BJ (cell line): ENCODE measurements around the gene DZIP3. TPM values are rescaled to one million over a fixed set of nuclear protein-coding genes. Genes with fewer than 3 reads are reported as not detected.
"Not testable (repeated sequence)": the region's sequence is repeated elsewhere in the genome, so short reads cannot be mapped to it uniquely, and the experiment has no call there.

Source experiments
- CTCF ChIA-PET: fragments of 350-600 bp; formaldehyde crosslinking; extraction: SDS; loops from one replicate; lab custom pipeline; 2021; ENCODE audit warnings: antibody characterized with exemption, inconsistent platforms; lab: Yijun Ruan, JAX
- POLR2A ChIA-PET: fragments of 300-600 bp; sonication (Branson Sonifier 250); formaldehyde crosslinking; extraction: SDS; loops from one replicate; lab custom pipeline; 2021; ENCODE audit warnings: antibody characterized with exemption; lab: Charles Lee
- DNase-seq: peaks from one replicate; pipeline ENCODE4 v3.0.0-alpha.2; 2011; ENCODE audit warnings: low read depth
- H3K27me3 ChIP-seq: 2 replicates; pipeline ENCODE4 v1.6.0; 2011; ENCODE audit warnings: low read length; ENCODE audit not compliant: control insufficient read depth, insufficient read depth
- H3K36me3 ChIP-seq: 2 replicates; pipeline ENCODE4 v1.5.1; 2011; ENCODE audit warnings: low read length; ENCODE audit not compliant: control insufficient read depth, insufficient read depth
- H3K4me3 ChIP-seq: 2 replicates; pipeline ENCODE4 v1.5.1; 2011; ENCODE audit warnings: low read depth, mild to moderate bottlenecking, control low read depth, low read length
- CTCF ChIP-seq: IDR thresholded peaks from 2 replicates; pipeline ENCODE4 v1.5.1; 2011; ENCODE audit warnings: low read depth, mild to moderate bottlenecking, control low read depth, inconsistent platforms, low read length, moderate library complexity; ENCODE audit not compliant: insufficient read depth
- polyA plus RNA-seq: library from polyadenylated mRNA; depleted of rRNA; stranded (reverse); fragments of >200 nt; gene quantifications from 2 replicates; pipeline ENCODE4 v1.2.3, GENCODE V29; 2011

The DZIP3 gene
- polyA plus RNA-seq, 1 experiment = 5.4 TPM

- CTCF ChIA-PET = no interaction called here
- DNase-seq = no peak
- TF ChIP-seq CTCF = no peak
- H3K36me3 ChIP-seq = no peaks in the 10 kb centered on the region
- no peak overlapping the region for H3K4me3 ChIP-seq
- POLR2A ChIA-PET = no interaction called here
- no peaks in the 10 kb centered on the region for H3K27me3 ChIP-seq
These were observed 16.0 kb downstream of the DZIP3 start for GRCh38 chr3:108605491-108605890.

- no peaks in the 10 kb centered on the region for H3K36me3 ChIP-seq
- H3K4me3 ChIP-seq = no peak overlapping the region
- POLR2A ChIA-PET = no interaction called here
- no peak for DNase-seq
- H3K27me3 ChIP-seq = no peaks in the 10 kb centered on the region
- CTCF ChIA-PET = no interaction called here
- no peak for TF ChIP-seq CTCF
These were observed 19.2 kb downstream of the DZIP3 start for GRCh38 chr3:108608750-108609149.

GRCh38 chr3:108610651-108611050 is 21.1 kb downstream of the DZIP3 start:
- DNase-seq = no peak
- Histone ChIP-seq H3K4me3 (no peak overlapping the region), H3K36me3 (no peaks in the 10 kb centered on the region), H3K27me3 (no peaks in the 10 kb centered on the region)
- POLR2A ChIA-PET = no interaction called here
- CTCF ChIA-PET = no interaction called here
- TF ChIP-seq CTCF = no peak

GRCh38 chr3:108616090-108616489 is 26.6 kb downstream of the DZIP3 start:
- H3K36me3 ChIP-seq, CTCF ChIA-PET, H3K4me3 ChIP-seq, H3K27me3 ChIP-seq, POLR2A ChIA-PET, DNase-seq: not testable (repeated sequence)

GRCh38 chr3:108620250-108620649 is 30.7 kb downstream of the DZIP3 start:
- TF ChIP-seq CTCF = no peak
- Histone ChIP-seq H3K36me3 (no peaks in the 10 kb centered on the region), H3K27me3 (no peaks in the 10 kb centered on the region), H3K4me3 (no peak overlapping the region)
- ChIA-PET POLR2A (no interaction called here), CTCF (no interaction called here)
- no peak for DNase-seq

GRCh38 chr3:108623504-108623903 is 34.0 kb downstream of the DZIP3 start:
- CTCF ChIA-PET = no interaction called here
- no peaks in the 10 kb centered on the region; the same call in 1 of the 2 replicates for H3K36me3 ChIP-seq
- POLR2A ChIA-PET = no interaction called here
- no peaks in the 10 kb centered on the region for H3K27me3 ChIP-seq
- no peak for DNase-seq
- no peak overlapping the region for H3K4me3 ChIP-seq
- TF ChIP-seq CTCF = no peak
